ENCODE data around the gene MAGOH. TPM values are rescaled to one million over a fixed set of nuclear protein-coding genes. Genes with fewer than 3 reads are reported as not detected.

Gene MAGOH
- total RNA-seq, 4 donors from 2014 or later, result 11.6 to 18.6 (median 16.8) TPM

GRCh38 chr1:53264048-53264447 lies 25.7 kb upstream of the MAGOH start:
- H3K4me3 ChIP-seq, result no peak overlapping the region
- no peak overlapping the region for H3K27ac ChIP-seq
- TF ChIP-seq EP300 (IDR thresholded peaks at IDR 0.05), result no peak
- no peak for TF ChIP-seq POLR2A (IDR thresholded peaks at IDR 0.05)
- TF ChIP-seq CTCF (IDR thresholded peaks at IDR 0.05), result no peak
- H3K9me3 ChIP-seq, result no peaks in the 10 kb centered on the region
- no peaks in the 10 kb centered on the region for H3K4me1 ChIP-seq
- no peak for DNase-seq (ENCODE audit: low spot score in 2 of 2)
- 93 to 98% methylated on average over 6 to 10 of the region's 11 CpGs for WGBS, 2 donors
- peaks cover 0 to 46% (median 0%) of the 10 kb centered on the region in 3 donors for H3K36me3 ChIP-seq
- no peaks in the 10 kb centered on the region for H3K27me3 ChIP-seq

GRCh38 chr1:53262000-53262399 lies 23.7 kb upstream of the MAGOH start:
- Histone ChIP-seq H3K27ac (no peak overlapping the region), H3K4me3 (no peak overlapping the region), H3K36me3 (peaks cover 0 to 51% (median 0%) of the 10 kb centered on the region in 3 donors), H3K27me3 (no peaks in the 10 kb centered on the region), H3K9me3 (no peaks in the 10 kb centered on the region), H3K4me1 (no peaks in the 10 kb centered on the region)
- no peak for DNase-seq (ENCODE audit: low spot score in 2 of 2)
- TF ChIP-seq CTCF (IDR thresholded peaks at IDR 0.05), result no peak
- no peak for TF ChIP-seq EP300 (IDR thresholded peaks at IDR 0.05)
- no peak for TF ChIP-seq POLR2A (IDR thresholded peaks at IDR 0.05)
- 88 to 92% methylated on average over 3 of the region's 3 CpGs for WGBS, 2 donors

- Histone ChIP-seq H3K36me3 (peaks cover 0 to 43% (median 0%) of the 10 kb centered on the region in 3 donors), H3K27me3 (no peaks in the 10 kb centered on the region), H3K4me1 (no peaks in the 10 kb centered on the region), H3K27ac (no peak overlapping the region), H3K4me3 (no peak overlapping the region), H3K9me3 (no peaks in the 10 kb centered on the region)
- 84 to 87% methylated on average over 4 of the region's 4 CpGs for WGBS, 2 donors
- no peak for DNase-seq (ENCODE audit: low spot score in 2 of 2)
- TF ChIP-seq CTCF (IDR thresholded peaks at IDR 0.05) (no peak), POLR2A (IDR thresholded peaks at IDR 0.05) (no peak), EP300 (IDR thresholded peaks at IDR 0.05) (no peak)
Measured at GRCh38 chr1:53260631-53261247, 22.4 kb upstream of the MAGOH start.

GRCh38 chr1:53259932-53260331 lies 21.6 kb upstream of the MAGOH start:
- no peak overlapping the region for H3K27ac ChIP-seq
- no peaks in the 10 kb centered on the region for H3K4me1 ChIP-seq
- peaks cover 0 to 42% (median 0%) of the 10 kb centered on the region in 3 donors for H3K36me3 ChIP-seq
- H3K9me3 ChIP-seq, result no peaks in the 10 kb centered on the region
- TF ChIP-seq POLR2A (IDR thresholded peaks at IDR 0.05) (no peak), EP300 (IDR thresholded peaks at IDR 0.05) (no peak), CTCF (IDR thresholded peaks at IDR 0.05) (no peak)
- DNase-seq (ENCODE audit: low spot score in 2 of 2), result no peak
- no peaks in the 10 kb centered on the region for H3K27me3 ChIP-seq
- 93 to 96% methylated on average over 2 of the region's 2 CpGs for WGBS, 2 donors
- no peak overlapping the region for H3K4me3 ChIP-seq

- 85 to 100% methylated on average over 1 of the region's 1 CpG for WGBS, 2 donors
- H3K36me3 ChIP-seq, result peaks cover 0 to 33% (median 0%) of the 10 kb centered on the region in 3 donors
- no peaks in the 10 kb centered on the region for H3K9me3 ChIP-seq
- no peak overlapping the region for H3K4me3 ChIP-seq
- no peaks in the 10 kb centered on the region for H3K4me1 ChIP-seq
- TF ChIP-seq CTCF (IDR thresholded peaks at IDR 0.05) (no peak), EP300 (IDR thresholded peaks at IDR 0.05) (no peak), POLR2A (IDR thresholded peaks at IDR 0.05) (no peak)
- DNase-seq (ENCODE audit: low spot score in 2 of 2), result no peak
- H3K27me3 ChIP-seq, result no peaks in the 10 kb centered on the region
- H3K27ac ChIP-seq, result no peak overlapping the region
Measured at GRCh38 chr1:53258216-53258615, 19.9 kb upstream of the MAGOH start.
